ENCODE data around the gene ADAD2. TPM values are rescaled to one million over a fixed set of nuclear protein-coding genes. Genes with fewer than 3 reads are reported as not detected.

The ADAD2 gene
- total and polyA plus RNA-seq, 9 of the 15 experiments (the other 6 are each of a cell fraction or from before 2014, with no cell fraction given): 0.07 TPM; not detected in 8

GRCh38 chr16:84186685-84187437, 4.1 kb upstream of the ADAD2 start, which contains the start of gene TAF1C (continued):
- TF ChIP-seq, protein P1, sequence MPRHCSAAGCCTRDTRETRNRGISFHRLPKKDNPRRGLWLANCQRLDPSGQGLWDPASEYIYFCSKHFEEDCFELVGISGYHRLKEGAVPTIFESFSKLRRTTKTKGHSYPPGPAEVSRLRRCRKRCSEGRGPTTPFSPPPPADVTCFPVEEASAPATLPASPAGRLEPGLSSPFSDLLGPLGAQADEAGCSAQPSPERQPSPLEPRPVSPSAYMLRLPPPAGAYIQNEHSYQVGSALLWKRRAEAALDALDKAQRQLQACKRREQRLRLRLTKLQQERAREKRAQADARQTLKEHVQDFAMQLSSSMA (CRISPR knock-in tag; IDR thresholded peaks at IDR 0.05): no peak
- TF ChIP-seq BMI1 (IDR thresholded peaks at IDR 0.05; ENCODE audit: low read length): no peak
- TF ChIP-seq RFX7 (CRISPR knock-in tag; IDR thresholded peaks at IDR 0.05): no peak
- no peak; the same call in 1 of the 2 replicates for TF ChIP-seq TCFL5 (CRISPR knock-in tag; conservative IDR thresholded peaks at IDR 0.05)
- no peak for TF ChIP-seq ZNF124 (CRISPR knock-in tag; IDR thresholded peaks at IDR 0.05)
- peak; percentile 67; the same call in 1 of the 2 replicates for TF ChIP-seq JUND (IDR thresholded peaks at IDR 0.05; ENCODE audit: borderline replicate concordance, low read depth, low read length)
- TF ChIP-seq JUND (tag; IDR thresholded peaks at IDR 0.05; ENCODE audit: borderline replicate concordance, low read depth, low read length): no peak; the same call in 2 of the 3 replicates
- no peak for TF ChIP-seq PHF21A (IDR thresholded peaks at IDR 0.05; ENCODE audit: borderline replicate concordance, low read depth)
- no peak for TF ChIP-seq ZBTB5 (IDR thresholded peaks at IDR 0.05)
- TF ChIP-seq PURB (CRISPR knock-in tag; IDR thresholded peaks at IDR 0.05; ENCODE audit: low read depth): no peak
- TF ChIP-seq ZNF12 (CRISPR knock-in tag; IDR thresholded peaks at IDR 0.05): no peak
- no peak for TF ChIP-seq ZFP30 (CRISPR knock-in tag; IDR thresholded peaks at IDR 0.05; ENCODE audit: borderline replicate concordance)
- peak; percentile 78 for TF ChIP-seq KLF16 (IDR thresholded peaks at IDR 0.05)
- TF ChIP-seq ZNF507 (tag; conservative IDR thresholded peaks at IDR 0.05): no peak
- TF ChIP-seq SIN3B (IDR thresholded peaks at IDR 0.05; ENCODE audit: low read depth): peak; percentile 88
- no peak for TF ChIP-seq ZNF780A (CRISPR knock-in tag; IDR thresholded peaks at IDR 0.05)
- TF ChIP-seq TCF7 (IDR thresholded peaks at IDR 0.05; ENCODE audit: borderline replicate concordance): no peak
- no peak for TF ChIP-seq ZNF232 (CRISPR knock-in tag; IDR thresholded peaks at IDR 0.05)
- TF ChIP-seq BDP1 (IDR thresholded peaks at IDR 0.05; ENCODE audit: insufficient read depth, insufficient read length): no peak
- TF ChIP-seq ZNF778 (CRISPR knock-in tag; IDR thresholded peaks at IDR 0.05): no peak
- peak; percentile 100 for TF ChIP-seq RBBP5 (IDR thresholded peaks at IDR 0.05; ENCODE audit: borderline replicate concordance, insufficient read depth, low read length, poor library complexity, severe bottlenecking)
- TF ChIP-seq KAT7 (CRISPR knock-in tag; IDR thresholded peaks at IDR 0.05; ENCODE audit: borderline replicate concordance): peak; percentile 28; the same call in 1 of the 2 replicates
- no peak for TF ChIP-seq LCOR (CRISPR knock-in tag; IDR thresholded peaks at IDR 0.05)
- TF ChIP-seq NFRKB (IDR thresholded peaks at IDR 0.05; ENCODE audit: low read depth): no peak

Measured in K562 (cell line).